Astrocyte (in vitro differentiated cells and primary cell): Measurements from ENCODE around the gene CNTN5. TPM values are rescaled to one million over a fixed set of nuclear protein-coding genes. Genes with fewer than 3 reads are reported as not detected.

Experiments
- DNase-seq: peaks from one replicate; pipeline ENCODE4 v3.0.0-alpha.2; 2010; ENCODE audit warnings: low read depth
- FAIRE-seq: peaks from 2 replicates; lab custom pipeline; 2011; peaks lifted over from hg19 to GRCh38; lab: Jason Lieb, UNC
- H2AFZ ChIP-seq: 2 replicates; pipeline ENCODE4 v1.6.0; 2012; ENCODE audit warnings: low read depth, low read length, inconsistent platforms
- H3K27ac ChIP-seq: 2 replicates; pipeline ENCODE4 v1.5.1; 2011; ENCODE audit warnings: low read depth, low read length, inconsistent platforms
- H3K27me3 ChIP-seq: 2 replicates; pipeline ENCODE4 v1.6.0; 2011; ENCODE audit warnings: low read length, inconsistent platforms; ENCODE audit not compliant: insufficient read depth
- H3K36me3 ChIP-seq: 2 replicates; pipeline ENCODE4 v1.5.1; 2011; ENCODE audit warnings: low read length, inconsistent platforms; ENCODE audit not compliant: insufficient read depth
- H3K4me1 ChIP-seq: 2 replicates; pipeline ENCODE4 v1.5.1; 2011; ENCODE audit warnings: low read length, inconsistent platforms; ENCODE audit not compliant: insufficient read depth
- H3K4me2 ChIP-seq: 2 replicates; pipeline ENCODE4 v1.6.0; 2012; ENCODE audit warnings: low read length, inconsistent platforms
- H3K4me3 ChIP-seq: 2 replicates; pipeline ENCODE4 v1.5.1; 2011; ENCODE audit warnings: low read depth, mild to moderate bottlenecking, low read length, inconsistent platforms; ENCODE audit not compliant: insufficient read depth
- H3K79me2 ChIP-seq: 2 replicates; pipeline ENCODE4 v1.6.0; 2012; ENCODE audit warnings: mild to moderate bottlenecking, low read length, inconsistent platforms; ENCODE audit not compliant: insufficient read depth
- H3K9ac ChIP-seq: 2 replicates; pipeline ENCODE4 v1.6.0; 2012; ENCODE audit warnings: mild to moderate bottlenecking, low read length, inconsistent platforms
- H3K9me3 ChIP-seq: 2 replicates; pipeline ENCODE4 v1.5.1; 2012; ENCODE audit warnings: low read depth, mild to moderate bottlenecking, low read length, inconsistent platforms; ENCODE audit not compliant: insufficient read depth
- H4K20me1 ChIP-seq: 2 replicates; pipeline ENCODE4 v1.6.0; 2012; ENCODE audit warnings: low read length, inconsistent platforms; ENCODE audit not compliant: insufficient read depth
- H3K27ac Mint-ChIP-seq: one replicate; pipeline ENCODE4 v1.8.0; 2021; ENCODE audit warnings: mild to moderate bottlenecking, mixed read lengths; ENCODE audit not compliant: unreplicated experiment
- H3K27me3 Mint-ChIP-seq: one replicate; pipeline ENCODE4 v1.8.0; 2021; ENCODE audit warnings: low read depth, mixed read lengths; ENCODE audit not compliant: unreplicated experiment
- H3K36me3 Mint-ChIP-seq: one replicate; pipeline ENCODE4 v1.8.0; 2021; ENCODE audit warnings: low read depth, mixed read lengths; ENCODE audit not compliant: unreplicated experiment
- H3K4me1 Mint-ChIP-seq: one replicate; pipeline ENCODE4 v1.8.0; 2021; ENCODE audit warnings: low read depth, mixed read lengths; ENCODE audit not compliant: unreplicated experiment
- H3K4me3 Mint-ChIP-seq: one replicate; pipeline ENCODE4 v1.8.0; 2021; ENCODE audit warnings: mild to moderate bottlenecking, moderate library complexity, mixed read lengths; ENCODE audit not compliant: unreplicated experiment
- H3K9me3 Mint-ChIP-seq: one replicate; pipeline ENCODE4 v1.8.0; 2021; ENCODE audit warnings: mild to moderate bottlenecking, mixed read lengths; ENCODE audit not compliant: unreplicated experiment
- CTCF ChIP-seq: IDR thresholded peaks from 2 replicates; pipeline ENCODE4 v1.5.1; 2011; ENCODE audit warnings: low read depth, mild to moderate bottlenecking, inconsistent platforms, low read length, moderate library complexity; ENCODE audit not compliant: insufficient read depth
- EZH2 ChIP-seq: IDR thresholded peaks from 2 replicates; pipeline ENCODE4 v1.6.1; 2012; ENCODE audit warnings: mild to moderate bottlenecking, low read length, inconsistent platforms; ENCODE audit not compliant: insufficient read depth
- total RNA-seq: library from RNA; stranded (reverse); gene quantifications from 2 replicates; pipeline ENCODE4 v1.2.1, GENCODE V29; 2021

The CNTN5 gene
- total RNA-seq, 1 donor from 2014 or later, result 1.1 TPM

- TF ChIP-seq EZH2 (no peak), CTCF (no peak)
- Histone ChIP-seq H3K27me3 (no peaks in the 10 kb centered on the region), H3K27ac (no peak overlapping the region), H3K4me1 (peaks cover 6% of the 10 kb centered on the region), H2AFZ (no peak overlapping the region), H4K20me1 (no peaks in the 10 kb centered on the region), H3K79me2 (no peaks in the 10 kb centered on the region), H3K4me3 (no peak overlapping the region), H3K36me3 (no peaks in the 10 kb centered on the region), H3K4me2 (no peak overlapping the region), H3K9me3 (no peaks in the 10 kb centered on the region), H3K9ac (no peak overlapping the region)
- FAIRE-seq, result no peak
- H3K4me3 Mint-ChIP-seq, result no peak overlapping the region
- no peak overlapping the region for H3K27ac Mint-ChIP-seq
- H3K9me3 Mint-ChIP-seq, result no peaks in the 10 kb centered on the region
- no peak for DNase-seq
- no peaks in the 10 kb centered on the region for H3K27me3 Mint-ChIP-seq
- H3K4me1 Mint-ChIP-seq, result peaks cover 12% of the 10 kb centered on the region
- no peaks in the 10 kb centered on the region for H3K36me3 Mint-ChIP-seq
These were observed 489.1 kb downstream of the CNTN5 start for GRCh38 chr11:99509863-99510262.

- no peak overlapping the region for H2AFZ ChIP-seq
- Mint-ChIP-seq H3K27ac (no peak overlapping the region), H3K9me3 (no peaks in the 10 kb centered on the region), H3K27me3 (no peaks in the 10 kb centered on the region), H3K4me1 (no peaks in the 10 kb centered on the region), H3K4me3 (no peak overlapping the region), H3K36me3 (no peaks in the 10 kb centered on the region)
- H3K9me3 ChIP-seq, result no peaks in the 10 kb centered on the region
- H3K4me3 ChIP-seq, result no peak overlapping the region
- H3K27me3 ChIP-seq, result no peaks in the 10 kb centered on the region
- no peaks in the 10 kb centered on the region for H3K79me2 ChIP-seq
- no peak overlapping the region for H3K9ac ChIP-seq
- H3K4me2 ChIP-seq, result no peak overlapping the region
- no peaks in the 10 kb centered on the region for H3K36me3 ChIP-seq
- no peak overlapping the region for H3K27ac ChIP-seq
- peak; percentile 12 for DNase-seq
- TF ChIP-seq EZH2 (no peak), CTCF (no peak)
- no peaks in the 10 kb centered on the region for H3K4me1 ChIP-seq
- FAIRE-seq, result no peak
- no peaks in the 10 kb centered on the region for H4K20me1 ChIP-seq
These were observed 492.6 kb downstream of the CNTN5 start for GRCh38 chr11:99513368-99513767.

DNA sequence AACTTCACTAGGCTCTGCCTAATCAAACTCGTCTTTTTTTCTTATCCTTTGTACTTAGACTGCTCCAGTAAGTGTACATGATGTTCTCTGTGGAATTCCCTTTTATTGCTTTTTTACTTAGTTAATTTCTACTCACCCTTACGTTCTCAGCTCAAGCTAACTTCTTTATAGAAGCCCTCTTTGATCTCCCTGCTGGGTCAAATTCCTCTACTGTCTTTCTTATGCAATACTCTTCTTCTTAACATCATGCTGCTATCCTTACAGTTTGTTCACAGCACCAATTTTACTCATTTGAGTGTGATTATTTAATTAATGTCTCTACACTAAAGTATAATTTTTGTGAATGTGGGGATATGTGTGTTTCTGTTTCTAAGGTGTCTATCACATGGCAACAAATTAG is 498.3 kb downstream of the CNTN5 start:
- Histone ChIP-seq H3K36me3 (no peaks in the 10 kb centered on the region), H2AFZ (no peak overlapping the region), H3K9me3 (no peaks in the 10 kb centered on the region), H3K4me3 (no peak overlapping the region), H3K4me2 (no peak overlapping the region), H3K27ac (no peak overlapping the region), H3K79me2 (no peaks in the 10 kb centered on the region), H3K27me3 (no peaks in the 10 kb centered on the region), H3K9ac (no peak overlapping the region), H3K4me1 (peaks cover 6% of the 10 kb centered on the region), H4K20me1 (no peaks in the 10 kb centered on the region)
- TF ChIP-seq CTCF (no peak), EZH2 (no peak)
- Mint-ChIP-seq H3K9me3 (no peaks in the 10 kb centered on the region), H3K4me1 (peaks cover 9% of the 10 kb centered on the region), H3K27ac (no peak overlapping the region), H3K4me3 (no peak overlapping the region), H3K36me3 (no peaks in the 10 kb centered on the region), H3K27me3 (no peaks in the 10 kb centered on the region)
- DNase-seq, result no peak
- FAIRE-seq, result no peak
